ENCODE data around the gene KLHL10.

DNA sequence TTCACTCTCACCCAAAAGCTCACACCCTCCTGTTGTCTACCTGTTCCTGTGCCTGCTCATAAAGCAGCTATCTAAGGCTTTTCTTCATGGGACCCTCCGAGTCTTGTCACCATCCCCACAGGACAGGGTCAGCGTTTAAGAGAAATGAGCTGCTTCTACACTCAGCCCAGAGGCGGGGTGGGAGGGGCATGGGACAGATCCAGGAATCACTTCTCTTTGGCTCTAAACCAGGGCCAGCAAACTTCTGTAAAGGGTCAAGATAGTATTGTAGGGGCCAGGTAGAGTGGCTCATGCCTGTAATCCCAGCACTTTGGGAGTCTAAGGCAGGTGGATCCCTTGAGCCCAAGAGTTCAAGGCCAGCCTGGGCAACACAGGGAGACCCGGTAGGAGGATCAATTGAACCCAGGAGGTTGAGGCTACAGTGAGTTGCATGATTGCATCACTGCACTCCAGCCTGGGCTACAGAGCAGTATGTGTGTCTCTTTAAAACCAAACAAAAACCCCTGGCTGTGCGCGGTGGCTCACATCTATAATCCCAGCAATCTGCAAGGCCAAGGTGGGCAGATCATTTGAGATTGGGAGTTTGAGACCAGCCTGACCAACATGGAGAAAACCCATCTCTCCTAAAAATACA, 50.8 kb downstream of the KLHL10 start:
- TF ChIP-seq, protein P1, sequence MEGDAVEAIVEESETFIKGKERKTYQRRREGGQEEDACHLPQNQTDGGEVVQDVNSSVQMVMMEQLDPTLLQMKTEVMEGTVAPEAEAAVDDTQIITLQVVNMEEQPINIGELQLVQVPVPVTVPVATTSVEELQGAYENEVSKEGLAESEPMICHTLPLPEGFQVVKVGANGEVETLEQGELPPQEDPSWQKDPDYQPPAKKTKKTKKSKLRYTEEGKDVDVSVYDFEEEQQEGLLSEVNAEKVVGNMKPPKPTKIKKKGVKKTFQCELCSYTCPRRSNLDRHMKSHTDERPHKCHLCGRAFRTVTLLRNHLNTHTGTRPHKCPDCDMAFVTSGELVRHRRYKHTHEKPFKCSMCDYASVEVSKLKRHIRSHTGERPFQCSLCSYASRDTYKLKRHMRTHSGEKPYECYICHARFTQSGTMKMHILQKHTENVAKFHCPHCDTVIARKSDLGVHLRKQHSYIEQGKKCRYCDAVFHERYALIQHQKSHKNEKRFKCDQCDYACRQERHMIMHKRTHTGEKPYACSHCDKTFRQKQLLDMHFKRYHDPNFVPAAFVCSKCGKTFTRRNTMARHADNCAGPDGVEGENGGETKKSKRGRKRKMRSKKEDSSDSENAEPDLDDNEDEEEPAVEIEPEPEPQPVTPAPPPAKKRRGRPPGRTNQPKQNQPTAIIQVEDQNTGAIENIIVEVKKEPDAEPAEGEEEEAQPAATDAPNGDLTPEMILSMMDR (IDR thresholded peaks at IDR 0.05): no peak
- TF ChIP-seq POLR2A (IDR thresholded peaks at IDR 0.05) (no peak), POLR2AphosphoS5 (IDR thresholded peaks at IDR 0.05) (no peak)
